D341Med (cell line): ENCODE measurements around the gene RXFP2.

Experiments used
- DNase-seq: peaks from one replicate; pipeline ENCODE4 v3.0.0; 2012; ENCODE audit warnings: low spot score

The RXFP2 gene, protein sequence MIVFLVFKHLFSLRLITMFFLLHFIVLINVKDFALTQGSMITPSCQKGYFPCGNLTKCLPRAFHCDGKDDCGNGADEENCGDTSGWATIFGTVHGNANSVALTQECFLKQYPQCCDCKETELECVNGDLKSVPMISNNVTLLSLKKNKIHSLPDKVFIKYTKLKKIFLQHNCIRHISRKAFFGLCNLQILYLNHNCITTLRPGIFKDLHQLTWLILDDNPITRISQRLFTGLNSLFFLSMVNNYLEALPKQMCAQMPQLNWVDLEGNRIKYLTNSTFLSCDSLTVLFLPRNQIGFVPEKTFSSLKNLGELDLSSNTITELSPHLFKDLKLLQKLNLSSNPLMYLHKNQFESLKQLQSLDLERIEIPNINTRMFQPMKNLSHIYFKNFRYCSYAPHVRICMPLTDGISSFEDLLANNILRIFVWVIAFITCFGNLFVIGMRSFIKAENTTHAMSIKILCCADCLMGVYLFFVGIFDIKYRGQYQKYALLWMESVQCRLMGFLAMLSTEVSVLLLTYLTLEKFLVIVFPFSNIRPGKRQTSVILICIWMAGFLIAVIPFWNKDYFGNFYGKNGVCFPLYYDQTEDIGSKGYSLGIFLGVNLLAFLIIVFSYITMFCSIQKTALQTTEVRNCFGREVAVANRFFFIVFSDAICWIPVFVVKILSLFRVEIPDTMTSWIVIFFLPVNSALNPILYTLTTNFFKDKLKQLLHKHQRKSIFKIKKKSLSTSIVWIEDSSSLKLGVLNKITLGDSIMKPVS

DNA sequence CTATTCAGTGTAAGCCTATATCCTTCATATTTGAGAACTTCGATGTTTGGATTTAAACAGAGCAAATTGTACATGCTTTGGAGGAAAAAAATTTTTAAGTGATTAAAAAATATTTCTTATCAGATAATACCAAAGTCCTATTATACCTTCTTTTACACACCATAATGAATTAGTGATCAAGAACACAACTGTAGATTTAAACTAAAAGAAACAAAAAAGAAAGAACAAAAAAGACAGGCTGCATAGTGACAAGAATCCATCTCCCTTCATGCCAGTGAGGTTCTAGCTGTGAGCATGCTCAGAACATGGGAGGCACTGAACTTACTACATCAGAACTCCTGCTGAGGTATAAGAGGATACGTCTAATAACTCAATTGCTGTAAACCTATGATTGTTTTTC lies at the start of gene RXFP2:
Gene RXFP2 (plus strand): TSS at position 301 of the 400 bp plus-strand sequence. CDS start 87 bp downstream, at position 388.
- no peak for DNase-seq

DNA sequence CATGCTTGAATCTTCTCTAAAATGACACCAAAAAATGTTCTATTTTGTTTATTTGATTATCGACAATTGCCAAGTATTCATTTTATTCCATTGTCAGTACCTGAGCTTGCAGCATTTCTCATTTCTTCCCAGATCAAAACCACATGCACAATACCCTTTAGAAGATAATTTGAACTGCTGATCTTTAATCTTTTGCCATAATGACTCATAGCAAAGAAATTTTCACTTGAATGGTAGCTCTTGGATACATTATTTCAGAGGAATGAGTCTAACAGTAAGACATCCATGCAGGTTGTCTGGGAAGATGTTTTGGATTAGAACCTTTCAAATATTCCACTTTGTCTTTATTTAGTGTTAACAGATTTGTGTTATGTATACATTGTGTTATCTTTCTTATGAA lies 42.0 kb upstream of the RXFP2 start:
- DNase-seq, result no peak

DNA sequence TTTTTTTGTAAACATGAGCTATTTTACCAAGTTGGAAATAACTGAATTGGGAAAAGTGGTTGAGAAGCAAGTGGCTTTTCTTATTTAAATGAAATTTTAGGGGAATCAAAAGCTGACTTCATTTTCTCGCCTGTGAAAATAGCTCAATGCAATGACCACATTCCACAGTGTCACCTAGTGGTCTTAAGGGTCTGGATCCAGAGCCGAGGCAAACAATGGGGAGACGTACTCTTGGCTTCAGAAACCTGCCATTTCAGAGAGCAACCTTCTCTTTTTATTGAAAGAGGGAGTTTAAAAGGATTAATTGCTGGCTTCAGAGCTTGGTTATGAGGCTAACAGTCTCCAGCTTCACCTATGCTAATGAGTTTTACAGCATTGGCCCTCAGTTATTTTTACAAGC lies 39.7 kb upstream of the RXFP2 start:
- DNase-seq, result no peak

DNA sequence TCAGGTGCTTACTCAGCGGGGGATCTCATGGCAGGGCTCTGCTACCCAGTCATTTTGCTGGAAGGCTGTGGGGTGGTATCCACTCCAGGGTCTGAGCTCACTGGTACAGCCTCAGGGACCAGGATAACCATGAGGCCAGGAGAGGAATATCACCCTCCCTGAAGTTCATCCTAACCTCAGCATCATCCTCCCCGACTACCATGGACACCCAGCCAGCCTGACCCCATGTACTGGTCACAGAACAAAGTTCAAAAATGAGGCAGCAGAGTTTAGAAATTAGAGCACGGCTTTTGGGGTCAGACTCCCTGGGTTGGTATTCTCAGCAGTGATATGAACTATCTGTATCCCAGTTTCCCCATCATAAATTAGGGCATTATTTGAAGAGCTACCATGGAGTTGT lies 35.5 kb upstream of the RXFP2 start:
- no peak for DNase-seq

DNA sequence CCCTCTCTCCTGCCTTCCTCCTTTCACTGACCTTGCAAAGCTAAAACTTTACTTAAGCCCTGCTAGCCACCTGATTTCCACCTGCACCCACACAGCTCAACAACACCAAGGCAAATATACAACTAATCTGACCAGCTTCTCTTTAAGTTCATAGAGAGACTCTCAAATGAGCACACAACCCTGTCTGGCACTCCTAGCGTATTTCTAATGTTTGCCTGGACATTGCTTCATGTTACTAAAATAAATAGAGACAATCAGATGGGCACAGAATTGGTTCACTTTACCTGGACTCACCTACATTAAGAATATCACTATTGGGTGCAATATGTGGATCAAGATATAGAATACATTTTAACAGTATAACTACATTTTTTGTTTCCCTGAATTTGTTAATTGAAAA lies 33.2 kb upstream of the RXFP2 start:
- no peak for DNase-seq

DNA sequence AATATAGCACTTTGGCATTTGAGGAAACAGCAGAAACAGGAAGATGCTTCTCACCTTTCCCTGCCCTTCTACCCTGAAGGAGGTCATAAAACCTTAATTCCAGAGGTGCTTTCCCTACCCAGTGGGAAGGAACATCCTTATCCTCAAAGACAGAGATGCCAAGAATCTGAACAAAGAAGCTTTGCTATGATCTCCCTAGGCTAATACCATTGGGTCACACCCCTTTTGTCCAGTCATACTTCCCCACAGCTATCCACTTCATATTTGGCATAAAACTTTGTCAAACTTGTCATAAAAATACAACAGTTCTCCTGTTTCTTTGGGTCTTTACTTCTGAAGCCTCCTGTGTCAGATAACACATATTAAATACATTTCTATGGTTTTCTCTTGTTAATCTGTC lies 21.7 kb upstream of the RXFP2 start:
- DNase-seq, result no peak

DNA sequence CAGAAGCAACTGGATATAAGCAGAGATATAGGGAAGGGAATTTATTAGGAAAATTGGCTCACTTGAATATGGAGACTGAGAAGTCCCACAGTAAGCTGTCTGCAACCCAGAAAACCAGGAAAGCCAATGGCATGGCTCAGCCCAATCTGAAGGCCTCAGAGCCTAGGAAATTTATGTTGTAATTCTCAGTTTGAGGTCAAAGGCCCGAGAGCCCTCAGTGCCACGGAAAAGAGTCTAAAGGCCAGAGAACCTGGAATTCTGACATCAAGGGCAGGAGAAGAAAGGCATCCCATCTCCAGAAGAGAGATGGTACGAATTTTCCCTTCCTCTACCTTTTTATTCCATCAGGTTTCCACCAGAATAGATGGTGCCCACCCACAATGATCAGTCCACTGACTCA lies 20.1 kb upstream of the RXFP2 start:
- no peak for DNase-seq

DNA sequence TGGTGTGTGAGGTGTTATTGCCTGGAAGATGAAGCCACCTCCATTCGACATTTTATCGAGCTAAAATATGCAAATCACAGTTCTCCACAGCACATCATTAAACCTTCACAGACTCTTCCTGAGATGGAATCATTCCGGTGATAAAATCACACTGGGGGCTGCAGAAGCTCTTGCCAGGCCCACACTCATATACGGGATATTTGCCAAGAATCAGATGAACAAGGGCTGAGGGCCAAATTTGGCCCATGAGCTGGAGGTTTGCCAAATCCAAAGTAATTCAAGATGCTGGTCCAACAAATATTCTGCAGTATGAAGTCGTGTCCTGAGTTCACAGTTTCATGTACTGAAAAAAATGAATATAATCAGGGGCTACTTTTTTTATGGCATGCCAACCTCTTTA lies 16.7 kb upstream of the RXFP2 start:
- DNase-seq, result no peak

DNA sequence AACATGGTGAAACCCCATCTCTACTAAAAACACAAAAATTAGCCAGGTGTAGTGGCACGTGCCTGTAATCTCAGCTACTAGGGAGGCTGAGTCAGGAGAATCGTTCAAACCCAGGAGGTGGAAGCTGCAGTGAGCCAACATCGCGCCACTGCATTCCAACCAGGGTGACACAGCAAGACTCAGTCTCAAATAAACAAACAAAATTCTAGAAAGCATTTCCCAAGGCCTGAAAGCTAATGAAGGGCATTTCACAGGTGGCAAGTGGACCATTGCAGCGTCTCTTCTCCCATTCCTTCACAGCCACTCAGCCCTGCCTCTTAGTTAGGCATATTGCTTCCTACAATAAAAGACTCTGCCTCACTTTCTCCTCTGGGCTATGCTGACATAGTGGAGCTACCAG lies 13.5 kb upstream of the RXFP2 start:
- DNase-seq, result no peak

DNA sequence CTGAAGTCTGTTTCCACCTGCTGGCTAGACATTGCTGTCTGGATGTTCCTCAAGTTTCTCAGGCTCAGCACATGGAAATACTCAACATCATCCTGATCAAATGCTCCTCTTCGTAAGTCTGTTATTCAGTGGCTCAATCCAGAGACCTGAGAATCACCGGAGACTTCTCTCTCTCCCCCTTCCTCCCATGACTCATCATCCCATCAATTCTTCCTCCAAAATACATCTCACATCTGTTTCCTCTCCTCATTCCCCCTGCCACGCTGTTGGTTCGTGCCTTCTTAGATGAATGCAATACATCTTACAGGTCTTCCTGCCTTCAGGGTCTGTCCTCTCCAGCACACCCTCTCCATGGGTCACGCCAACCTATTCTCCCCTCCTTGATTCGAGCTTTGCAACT lies 7.4 kb upstream of the RXFP2 start:
- DNase-seq, result no peak

DNA sequence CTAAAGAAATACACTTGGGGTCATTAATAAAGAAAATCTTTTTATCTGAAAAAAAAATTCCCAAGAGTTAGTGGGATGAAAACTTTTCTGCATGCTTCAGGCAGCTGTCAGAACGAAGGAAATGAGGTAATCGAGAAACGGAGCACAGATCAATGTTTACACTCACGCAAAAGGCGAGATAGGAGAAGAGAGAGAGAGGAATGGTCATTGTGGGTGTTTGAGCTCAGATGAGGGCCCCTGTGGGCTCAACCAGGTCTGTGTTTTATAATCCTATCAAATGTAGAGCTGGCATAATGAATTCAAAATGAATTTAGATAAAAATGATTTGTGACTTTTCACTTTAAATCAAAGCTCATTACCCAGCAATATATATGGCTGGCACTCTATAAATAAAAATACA lies 6.3 kb upstream of the RXFP2 start:
- DNase-seq, result no peak

DNA sequence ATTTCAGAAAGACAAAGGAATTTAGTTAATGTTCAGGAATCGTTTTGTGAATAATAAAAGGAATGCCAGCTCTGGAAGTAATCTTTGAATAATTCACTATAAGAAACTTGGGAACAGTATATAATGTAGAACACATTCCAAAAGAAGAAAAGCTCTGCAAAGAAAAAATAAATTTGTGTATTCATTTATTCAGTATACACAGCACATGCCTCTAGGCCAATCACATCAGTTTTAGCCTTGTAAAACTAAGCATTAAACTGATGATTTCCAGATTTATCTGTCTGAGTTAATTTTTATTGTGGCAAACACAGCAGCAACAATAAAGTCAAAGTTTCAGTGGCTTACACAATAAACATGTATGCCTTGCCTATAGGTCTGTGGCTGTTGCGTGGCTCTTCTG lies 5.7 kb upstream of the RXFP2 start:
- DNase-seq, result no peak

DNA sequence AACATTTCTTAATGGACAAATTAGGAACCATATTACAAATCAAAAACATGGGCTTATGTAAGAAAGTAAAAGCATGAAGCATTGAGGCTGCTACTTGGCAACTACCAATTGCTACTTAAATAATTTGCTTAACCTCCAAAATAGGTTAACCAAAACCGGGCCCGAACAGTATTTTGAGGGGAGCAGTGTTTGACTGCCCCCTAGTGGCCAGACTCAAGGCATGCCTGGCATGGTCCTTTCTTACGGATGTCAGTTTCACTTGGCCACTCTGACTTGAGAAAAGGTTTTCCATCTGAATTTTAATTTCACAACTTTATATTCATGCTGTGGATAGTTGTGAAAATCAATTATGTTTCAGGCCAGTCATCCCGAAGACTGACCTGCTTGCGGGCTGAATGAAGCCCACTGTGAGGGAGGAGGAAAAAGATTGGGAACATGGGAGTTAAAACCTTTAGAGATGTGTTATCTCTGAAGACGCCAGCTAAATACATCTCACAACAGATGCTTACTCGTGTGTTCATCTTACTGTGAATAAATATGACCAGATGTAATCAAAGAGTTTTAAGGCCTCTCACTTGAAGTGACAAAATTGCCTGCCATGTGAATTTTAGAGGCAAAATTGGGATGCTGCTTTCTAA lies 2.9 kb downstream of the RXFP2 start:
- peak; percentile 70 for DNase-seq

DNA sequence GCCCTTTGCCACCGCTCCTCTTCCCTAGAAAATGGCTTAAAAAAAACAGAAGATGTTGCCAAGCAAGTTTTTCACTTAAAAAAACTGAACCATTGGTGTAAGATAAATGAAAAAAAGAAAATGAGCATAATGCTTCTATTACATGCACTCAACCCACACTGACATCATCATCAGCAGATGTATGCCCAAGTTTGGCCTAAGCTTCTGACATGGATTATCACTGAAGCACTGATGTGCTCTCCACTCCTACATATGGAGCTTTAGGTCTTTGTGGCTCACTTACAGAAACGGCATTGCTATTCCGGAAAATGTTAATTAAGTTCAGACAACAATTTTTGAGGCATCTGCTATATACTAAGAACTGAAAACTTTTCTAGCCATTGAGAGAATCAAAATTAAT lies 8.0 kb downstream of the RXFP2 start:
- DNase-seq, result no peak

DNA sequence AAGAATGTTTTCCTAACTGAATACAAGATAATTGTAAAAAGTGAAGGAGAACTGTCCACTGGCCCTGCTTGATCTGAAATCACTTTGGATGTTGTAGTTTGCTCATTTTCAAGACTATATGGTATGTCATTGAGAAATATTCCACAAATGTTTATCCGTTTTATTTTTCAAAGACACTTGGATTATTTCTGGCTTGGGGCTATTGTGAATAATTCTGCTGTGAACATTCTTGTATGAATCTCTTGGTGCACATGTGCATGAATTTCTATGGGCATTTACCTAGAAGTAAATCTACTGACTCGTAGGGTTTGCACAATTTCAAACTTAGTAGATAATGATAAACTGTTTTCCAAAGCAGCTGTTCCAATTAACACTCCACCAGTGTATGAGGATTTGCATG lies 8.6 kb downstream of the RXFP2 start:
- no peak for DNase-seq

DNA sequence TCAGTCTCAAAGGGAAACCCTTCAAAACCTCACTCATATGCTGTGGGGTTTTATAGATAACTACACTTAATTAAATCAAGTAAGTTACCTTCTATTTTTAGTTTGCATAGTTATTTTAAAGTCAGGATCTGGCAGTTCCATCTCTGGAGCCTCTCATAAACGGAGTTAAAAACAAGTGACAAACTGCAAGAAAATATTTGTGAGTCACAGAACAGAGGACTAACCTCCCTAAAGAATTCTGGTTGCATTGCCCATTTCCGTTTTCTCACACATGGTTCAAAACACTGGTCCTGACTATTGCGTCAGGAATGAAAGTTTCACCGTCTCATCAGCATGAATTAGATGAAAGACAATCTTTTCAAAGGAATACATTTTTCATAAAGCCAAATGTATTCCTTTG lies 10.6 kb downstream of the RXFP2 start:
- no peak for DNase-seq

DNA sequence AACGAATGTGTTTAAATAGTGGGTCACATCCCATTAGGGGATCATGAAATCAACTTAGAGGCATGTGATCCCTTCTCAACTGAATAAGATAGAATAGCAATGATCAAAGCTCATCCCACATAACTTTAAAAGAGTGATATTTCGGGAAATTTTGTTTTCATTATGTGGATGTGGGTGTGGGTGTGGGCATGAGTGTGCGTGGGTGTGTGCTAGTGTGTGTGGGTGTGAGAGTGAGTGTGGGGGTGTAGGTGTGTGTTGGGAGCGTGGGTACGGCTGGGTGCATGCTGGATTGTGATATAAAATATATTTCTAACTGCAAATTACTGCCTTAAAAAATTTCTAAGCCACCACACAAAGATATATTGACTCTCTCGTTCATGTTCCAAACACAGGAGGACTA lies 15.9 kb downstream of the RXFP2 start:
- no peak for DNase-seq

DNA sequence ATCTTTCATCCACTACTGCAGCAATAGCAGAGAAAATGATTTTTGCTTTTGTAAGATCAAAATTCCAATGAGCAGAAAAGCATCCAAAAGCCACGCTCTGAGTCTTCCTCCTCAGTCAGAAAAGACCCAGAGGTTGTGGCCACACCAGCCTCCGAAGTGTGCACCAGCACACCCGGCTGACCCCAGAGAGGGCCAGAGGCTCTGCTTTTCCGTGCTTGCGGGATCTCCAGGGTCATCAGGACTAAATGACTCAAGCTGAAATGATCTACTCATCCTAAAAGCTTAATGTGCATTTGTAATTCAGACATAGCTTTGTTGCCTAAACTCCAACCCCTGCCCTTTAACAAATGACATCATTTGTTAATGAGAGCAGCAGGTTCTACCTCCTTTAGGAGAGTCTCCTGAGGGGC lies 16.5 kb downstream of the RXFP2 start:
- DNase-seq, result no peak

DNA sequence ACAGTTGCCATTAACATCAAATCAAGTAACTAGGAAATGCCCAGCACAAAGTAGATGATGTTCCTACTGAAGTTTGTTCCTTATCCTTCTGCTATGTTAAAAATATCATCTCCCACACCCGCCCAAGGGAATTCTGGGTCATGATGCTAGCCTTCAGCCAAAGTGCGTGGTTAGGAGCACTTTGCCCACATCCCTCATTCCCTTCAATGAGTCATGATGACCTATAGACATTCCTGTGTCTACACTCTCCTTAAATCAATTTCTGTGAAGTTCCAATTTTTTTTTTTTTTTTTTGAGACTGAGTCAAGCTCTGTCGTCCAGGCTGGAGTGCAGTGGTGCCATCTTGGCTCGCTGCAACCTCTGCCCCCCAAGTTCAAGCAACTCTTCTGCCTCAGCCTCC lies 17.0 kb downstream of the RXFP2 start:
- DNase-seq, result no peak

DNA sequence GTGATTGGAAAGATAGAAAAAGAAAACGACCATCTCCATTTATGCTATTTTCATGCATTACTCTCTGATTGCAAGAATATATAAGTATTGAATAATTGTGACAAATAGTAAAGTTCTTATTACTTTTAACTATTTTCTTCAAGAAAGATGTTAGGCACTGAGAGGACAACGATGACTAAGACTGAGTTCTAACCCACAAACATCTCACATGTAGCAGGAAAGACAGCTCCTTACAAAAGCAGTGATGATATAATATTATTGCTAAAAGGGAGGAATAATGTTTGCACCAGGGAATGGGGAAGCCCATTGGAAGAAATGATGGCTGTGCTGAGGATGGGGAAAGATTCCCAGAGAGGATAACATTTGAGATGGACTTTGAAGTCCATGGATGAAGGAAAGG lies 22.6 kb downstream of the RXFP2 start:
- DNase-seq, result no peak

DNA sequence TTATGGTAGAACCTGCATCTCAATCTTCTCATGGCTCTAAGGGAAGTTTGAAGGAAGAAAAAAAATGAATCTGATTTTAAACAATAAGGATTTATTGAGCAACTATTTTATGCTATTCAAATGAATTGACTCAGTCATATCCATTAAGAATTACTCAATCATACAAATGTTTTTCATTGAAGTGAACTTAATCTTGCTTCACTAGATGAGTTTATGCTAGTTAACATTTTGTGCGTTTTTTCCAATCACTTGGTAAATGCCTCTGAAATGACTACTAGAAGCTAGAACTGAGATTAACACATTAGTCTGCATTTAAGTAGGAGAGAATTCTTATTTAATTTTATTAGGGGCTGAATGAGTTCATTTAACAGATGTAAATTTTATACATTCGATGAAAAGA lies 25.2 kb downstream of the RXFP2 start:
- no peak for DNase-seq

DNA sequence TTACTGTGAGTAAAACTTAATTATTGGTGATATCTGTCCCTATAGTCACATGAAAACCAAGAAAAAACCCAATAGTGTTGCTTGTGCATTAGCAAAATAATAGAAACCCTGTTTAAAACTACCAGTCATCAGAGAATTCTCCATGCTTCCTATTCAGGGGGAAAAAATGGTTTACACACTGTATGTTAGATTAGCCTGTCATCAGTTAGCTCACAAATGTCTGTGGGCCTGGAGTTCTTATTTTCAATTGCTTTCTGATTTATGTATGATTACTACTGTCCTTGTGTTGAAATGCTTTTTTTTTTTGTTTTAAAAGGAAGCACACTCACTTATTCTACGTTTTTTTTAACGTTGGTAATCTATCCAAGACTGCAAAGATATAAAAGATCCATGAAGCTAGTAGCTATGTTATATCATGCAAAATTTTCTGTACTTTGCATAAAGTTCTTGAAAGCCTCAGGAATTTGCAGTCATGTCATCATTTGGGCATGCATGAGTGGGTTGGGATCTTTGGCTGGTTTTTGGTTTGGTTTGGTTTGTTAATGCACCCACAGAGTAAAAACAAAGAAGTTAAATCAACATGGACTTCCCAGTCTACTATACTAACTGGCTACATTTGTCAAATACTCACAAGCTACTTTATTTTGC lies 25.9 kb downstream of the RXFP2 start:
- DNase-seq, result no peak
